Measurements from ENCODE around the gene OR10A7.

DNA sequence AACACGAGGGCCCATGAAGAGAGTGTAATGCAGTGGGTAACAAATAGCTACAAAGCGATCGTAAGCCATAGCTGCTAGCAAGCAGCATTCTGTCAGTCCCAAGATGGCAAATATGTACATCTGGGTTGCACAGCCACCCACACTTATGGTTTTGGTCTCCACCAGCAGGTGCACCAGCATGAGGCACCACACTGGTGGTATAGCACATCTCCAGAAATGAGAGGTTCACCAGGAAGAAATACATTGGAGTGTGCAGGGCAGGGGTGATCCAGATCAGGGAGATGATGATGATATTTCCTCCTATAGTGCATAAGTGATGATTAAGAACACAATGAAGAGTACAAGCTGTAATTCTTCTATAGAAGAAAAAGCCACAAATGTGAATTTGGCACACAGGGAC lies 26.4 kb upstream of the OR10A7 start:
- TF ChIP-seq EP300 (conservative IDR thresholded peaks at IDR 0.05; ENCODE audit: poor library complexity, severe bottlenecking) (no peak), TAF1 (IDR thresholded peaks at IDR 0.05; ENCODE audit: low read depth) (no peak), EZH2 (IDR thresholded peaks at IDR 0.05; ENCODE audit: borderline replicate concordance, insufficient read depth, low read length, poor library complexity, severe bottlenecking) (no peak), SMC3 (conservative IDR thresholded peaks at IDR 0.05; ENCODE audit: poor library complexity) (no peak), RAD21 (conservative IDR thresholded peaks at IDR 0.05) (no peak), POLR2AphosphoS5 (IDR thresholded peaks at IDR 0.05) (no peak)
- TF ChIP-seq, protein P1, sequence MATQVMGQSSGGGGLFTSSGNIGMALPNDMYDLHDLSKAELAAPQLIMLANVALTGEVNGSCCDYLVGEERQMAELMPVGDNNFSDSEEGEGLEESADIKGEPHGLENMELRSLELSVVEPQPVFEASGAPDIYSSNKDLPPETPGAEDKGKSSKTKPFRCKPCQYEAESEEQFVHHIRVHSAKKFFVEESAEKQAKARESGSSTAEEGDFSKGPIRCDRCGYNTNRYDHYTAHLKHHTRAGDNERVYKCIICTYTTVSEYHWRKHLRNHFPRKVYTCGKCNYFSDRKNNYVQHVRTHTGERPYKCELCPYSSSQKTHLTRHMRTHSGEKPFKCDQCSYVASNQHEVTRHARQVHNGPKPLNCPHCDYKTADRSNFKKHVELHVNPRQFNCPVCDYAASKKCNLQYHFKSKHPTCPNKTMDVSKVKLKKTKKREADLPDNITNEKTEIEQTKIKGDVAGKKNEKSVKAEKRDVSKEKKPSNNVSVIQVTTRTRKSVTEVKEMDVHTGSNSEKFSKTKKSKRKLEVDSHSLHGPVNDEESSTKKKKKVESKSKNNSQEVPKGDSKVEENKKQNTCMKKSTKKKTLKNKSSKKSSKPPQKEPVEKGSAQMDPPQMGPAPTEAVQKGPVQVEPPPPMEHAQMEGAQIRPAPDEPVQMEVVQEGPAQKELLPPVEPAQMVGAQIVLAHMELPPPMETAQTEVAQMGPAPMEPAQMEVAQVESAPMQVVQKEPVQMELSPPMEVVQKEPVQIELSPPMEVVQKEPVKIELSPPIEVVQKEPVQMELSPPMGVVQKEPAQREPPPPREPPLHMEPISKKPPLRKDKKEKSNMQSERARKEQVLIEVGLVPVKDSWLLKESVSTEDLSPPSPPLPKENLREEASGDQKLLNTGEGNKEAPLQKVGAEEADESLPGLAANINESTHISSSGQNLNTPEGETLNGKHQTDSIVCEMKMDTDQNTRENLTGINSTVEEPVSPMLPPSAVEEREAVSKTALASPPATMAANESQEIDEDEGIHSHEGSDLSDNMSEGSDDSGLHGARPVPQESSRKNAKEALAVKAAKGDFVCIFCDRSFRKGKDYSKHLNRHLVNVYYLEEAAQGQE (IDR thresholded peaks at IDR 0.05; ENCODE audit: borderline replicate concordance) = no peak
- TF ChIP-seq, protein P2, sequence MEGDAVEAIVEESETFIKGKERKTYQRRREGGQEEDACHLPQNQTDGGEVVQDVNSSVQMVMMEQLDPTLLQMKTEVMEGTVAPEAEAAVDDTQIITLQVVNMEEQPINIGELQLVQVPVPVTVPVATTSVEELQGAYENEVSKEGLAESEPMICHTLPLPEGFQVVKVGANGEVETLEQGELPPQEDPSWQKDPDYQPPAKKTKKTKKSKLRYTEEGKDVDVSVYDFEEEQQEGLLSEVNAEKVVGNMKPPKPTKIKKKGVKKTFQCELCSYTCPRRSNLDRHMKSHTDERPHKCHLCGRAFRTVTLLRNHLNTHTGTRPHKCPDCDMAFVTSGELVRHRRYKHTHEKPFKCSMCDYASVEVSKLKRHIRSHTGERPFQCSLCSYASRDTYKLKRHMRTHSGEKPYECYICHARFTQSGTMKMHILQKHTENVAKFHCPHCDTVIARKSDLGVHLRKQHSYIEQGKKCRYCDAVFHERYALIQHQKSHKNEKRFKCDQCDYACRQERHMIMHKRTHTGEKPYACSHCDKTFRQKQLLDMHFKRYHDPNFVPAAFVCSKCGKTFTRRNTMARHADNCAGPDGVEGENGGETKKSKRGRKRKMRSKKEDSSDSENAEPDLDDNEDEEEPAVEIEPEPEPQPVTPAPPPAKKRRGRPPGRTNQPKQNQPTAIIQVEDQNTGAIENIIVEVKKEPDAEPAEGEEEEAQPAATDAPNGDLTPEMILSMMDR (IDR thresholded peaks at IDR 0.05; ENCODE audit: poor library complexity, severe bottlenecking) = no peak
